Smooth muscle cell (in vitro differentiated cells): Measurements from ENCODE around the gene BCL2. TPM values are rescaled to one million over a fixed set of nuclear protein-coding genes. Genes with fewer than 3 reads are reported as not detected.

Source experiments
- DNase-seq: peaks from one replicate; lab custom pipeline; 2025; ENCODE audit not compliant: unreplicated experiment; lab: John Stamatoyannopoulos, UW
- H2AFZ ChIP-seq: fragments of 200-600 bp; sonication (generic); 2 replicates; pipeline ENCODE4 v1.6.0; 2016; ENCODE audit warnings: antibody characterized with exemption, low read depth, mild to moderate bottlenecking
- H3F3A ChIP-seq: fragments of 200-600 bp; sonication (generic); 2 replicates; pipeline ENCODE4 v1.6.0; 2017; ENCODE audit warnings: antibody characterized with exemption, low read depth
- H3K27ac ChIP-seq: fragments of 200-600 bp; sonication (generic); 2 replicates; pipeline ENCODE4 v1.5.1; 2016; ENCODE audit warnings: low read depth, mild to moderate bottlenecking
- H3K27me3 ChIP-seq: fragments of 200-600 bp; sonication (generic); 2 replicates; pipeline ENCODE4 v1.6.1; 2016; ENCODE audit warnings: low read depth, mild to moderate bottlenecking
- H3K36me3 ChIP-seq: fragments of 200-600 bp; sonication (generic); 2 replicates; pipeline ENCODE4 v1.5.1; 2016; ENCODE audit warnings: low read depth
- H3K4me1 ChIP-seq: fragments of 200-600 bp; sonication (generic); 2 replicates; pipeline ENCODE4 v1.5.1; 2016; ENCODE audit warnings: low read depth
- H3K4me2 ChIP-seq: fragments of 200-600 bp; sonication (generic); 2 replicates; pipeline ENCODE4 v1.6.0; 2016; ENCODE audit warnings: mild to moderate bottlenecking
- H3K4me3 ChIP-seq: fragments of 200-600 bp; sonication (generic); 2 replicates; pipeline ENCODE4 v1.5.1; 2016; ENCODE audit warnings: mild to moderate bottlenecking
- H3K79me2 ChIP-seq: fragments of 200-600 bp; sonication (generic); 2 replicates; pipeline ENCODE4 v1.6.0; 2016; ENCODE audit warnings: low read depth, mild to moderate bottlenecking
- H3K9ac ChIP-seq: fragments of 200-600 bp; sonication (generic); 2 replicates; pipeline ENCODE4 v1.6.0; 2016; ENCODE audit warnings: low read depth
- H3K9me3 ChIP-seq: fragments of 200-600 bp; sonication (generic); replicated peaks from 2 replicates; pipeline ENCODE4 v1.5.1; 2016; ENCODE audit warnings: low read depth
- H4K20me1 ChIP-seq: fragments of 200-600 bp; sonication (generic); 2 replicates; pipeline ENCODE4 v1.6.0; 2016; ENCODE audit warnings: low read depth
- CTCF ChIP-seq: fragments of 200-600 bp; sonication (generic); IDR thresholded peaks from 2 replicates; pipeline ENCODE4 v1.5.1; 2017; ENCODE audit warnings: borderline replicate concordance, mild to moderate bottlenecking, antibody characterized with exemption; ENCODE audit not compliant: insufficient read depth, poor library complexity, severe bottlenecking
- WGBS: methylation state at CpG from one replicate; pipeline ENCODE4 v1.1.7; 2016; ENCODE audit warnings: low lambda C conversion rate; 5-methylcytosine and 5-hydroxymethylcytosine counted together
- polyA plus RNA-seq: library from polyadenylated mRNA; unstranded; fragments of >200 nt; fragmentation: Nextera tagmentation; extraction: Ambion mirVana; gene quantifications from 2 replicates; pipeline ENCODE4 v1.2.1, GENCODE V29; 2016
- total RNA-seq: library from RNA; depleted of rRNA; stranded (reverse); fragments of >200 nt; gene quantifications from 2 replicates; pipeline ENCODE4 v1.2.3, GENCODE V29; 2014

BCL2 gene
- total and polyA plus RNA-seq, 2 experiments from 2014 or later, result 0.85 TPM; not detected in 1

- H2AFZ ChIP-seq, result no peak overlapping the region
Observed at GRCh38 chr18:63253014-63253413, 66.6 kb downstream of the BCL2 start.

GRCh38 chr18:63249771-63250170 is 69.8 kb downstream of the BCL2 start:
- 89% methylated on average over 7 of the region's 7 CpGs for WGBS
- DNase-seq, result no peak
- H3K27me3 ChIP-seq, result no peaks in the 10 kb centered on the region
- H2AFZ ChIP-seq, result no peak overlapping the region
- H3K9ac ChIP-seq, result no peak overlapping the region
- no peaks in the 10 kb centered on the region for H4K20me1 ChIP-seq
- no peaks in the 10 kb centered on the region for H3K36me3 ChIP-seq
- no peak overlapping the region for H3K4me3 ChIP-seq
- no peaks in the 10 kb centered on the region for H3K4me1 ChIP-seq
- no peak overlapping the region for H3K4me2 ChIP-seq
- TF ChIP-seq CTCF, result no peak
- H3K9me3 ChIP-seq, result no peaks in the 10 kb centered on the region
- H3K27ac ChIP-seq, result no peak overlapping the region
- H3F3A ChIP-seq, result no peaks in the 10 kb centered on the region
- no peaks in the 10 kb centered on the region for H3K79me2 ChIP-seq

More at GRCh38 chr18:63253014-63253413, 66.6 kb downstream of the BCL2 start:
- Histone ChIP-seq H3K4me1 (no peaks in the 10 kb centered on the region), H3K9ac (no peak overlapping the region), H3K36me3 (no peaks in the 10 kb centered on the region), H3K9me3 (no peaks in the 10 kb centered on the region), H3K27me3 (no peaks in the 10 kb centered on the region), H3K4me3 (no peak overlapping the region), H3K27ac (peak overlapping the region; percentile 71), H3K4me2 (peak overlapping the region; percentile 83), H3F3A (no peaks in the 10 kb centered on the region), H4K20me1 (no peaks in the 10 kb centered on the region), H3K79me2 (no peaks in the 10 kb centered on the region)
- TF ChIP-seq CTCF, result no peak
- WGBS, result 81% methylated on average over 6 of the region's 6 CpGs
- no peak for DNase-seq

GRCh38 chr18:63247926-63248325 is 71.6 kb downstream of the BCL2 start:
- no peaks in the 10 kb centered on the region for H3K36me3 ChIP-seq
- H3K27ac ChIP-seq, result no peak overlapping the region
- H3F3A ChIP-seq, result no peaks in the 10 kb centered on the region
- no peak overlapping the region for H3K9ac ChIP-seq
- no peaks in the 10 kb centered on the region for H4K20me1 ChIP-seq
- no peak for TF ChIP-seq CTCF
- no peaks in the 10 kb centered on the region for H3K27me3 ChIP-seq
- no peaks in the 10 kb centered on the region for H3K4me1 ChIP-seq
- H3K4me3 ChIP-seq, result no peak overlapping the region
- 97% methylated on average over 4 of the region's 4 CpGs for WGBS
- no peak overlapping the region for H2AFZ ChIP-seq
- H3K79me2 ChIP-seq, result no peaks in the 10 kb centered on the region
- H3K4me2 ChIP-seq, result no peak overlapping the region
- no peak for DNase-seq
- no peaks in the 10 kb centered on the region for H3K9me3 ChIP-seq

- WGBS, result 92% methylated on average over 4 of the region's 4 CpGs
- H4K20me1 ChIP-seq, result no peaks in the 10 kb centered on the region
- H3K4me3 ChIP-seq, result no peak overlapping the region
- no peaks in the 10 kb centered on the region for H3K9me3 ChIP-seq
- H3K79me2 ChIP-seq, result no peaks in the 10 kb centered on the region
- no peak overlapping the region for H3K27ac ChIP-seq
- no peaks in the 10 kb centered on the region for H3K27me3 ChIP-seq
- H2AFZ ChIP-seq, result no peak overlapping the region
- no peaks in the 10 kb centered on the region for H3F3A ChIP-seq
- TF ChIP-seq CTCF, result no peak
- no peak for DNase-seq
- H3K9ac ChIP-seq, result no peak overlapping the region
- H3K36me3 ChIP-seq, result no peaks in the 10 kb centered on the region
- no peak overlapping the region for H3K4me2 ChIP-seq
- no peaks in the 10 kb centered on the region for H3K4me1 ChIP-seq
Observed at GRCh38 chr18:63247506-63247905, 72.1 kb downstream of the BCL2 start.
